ENCODE data around the gene AKT1S1.

The AKT1S1 gene

GRCh38 chr19:49854378-49855263 is 22.5 kb downstream of the AKT1S1 start:
- DNase-seq (ENCODE audit: low read depth in 3 of 3): no peak

- no peak for DNase-seq (ENCODE audit: low read depth in 3 of 3)
These were observed 23.2 kb downstream of the AKT1S1 start for GRCh38 chr19:49853852-49854377.

GRCh38 chr19:49852631-49853126 is 24.5 kb downstream of the AKT1S1 start:
- no peak for DNase-seq (ENCODE audit: low read depth in 3 of 3)

DNA sequence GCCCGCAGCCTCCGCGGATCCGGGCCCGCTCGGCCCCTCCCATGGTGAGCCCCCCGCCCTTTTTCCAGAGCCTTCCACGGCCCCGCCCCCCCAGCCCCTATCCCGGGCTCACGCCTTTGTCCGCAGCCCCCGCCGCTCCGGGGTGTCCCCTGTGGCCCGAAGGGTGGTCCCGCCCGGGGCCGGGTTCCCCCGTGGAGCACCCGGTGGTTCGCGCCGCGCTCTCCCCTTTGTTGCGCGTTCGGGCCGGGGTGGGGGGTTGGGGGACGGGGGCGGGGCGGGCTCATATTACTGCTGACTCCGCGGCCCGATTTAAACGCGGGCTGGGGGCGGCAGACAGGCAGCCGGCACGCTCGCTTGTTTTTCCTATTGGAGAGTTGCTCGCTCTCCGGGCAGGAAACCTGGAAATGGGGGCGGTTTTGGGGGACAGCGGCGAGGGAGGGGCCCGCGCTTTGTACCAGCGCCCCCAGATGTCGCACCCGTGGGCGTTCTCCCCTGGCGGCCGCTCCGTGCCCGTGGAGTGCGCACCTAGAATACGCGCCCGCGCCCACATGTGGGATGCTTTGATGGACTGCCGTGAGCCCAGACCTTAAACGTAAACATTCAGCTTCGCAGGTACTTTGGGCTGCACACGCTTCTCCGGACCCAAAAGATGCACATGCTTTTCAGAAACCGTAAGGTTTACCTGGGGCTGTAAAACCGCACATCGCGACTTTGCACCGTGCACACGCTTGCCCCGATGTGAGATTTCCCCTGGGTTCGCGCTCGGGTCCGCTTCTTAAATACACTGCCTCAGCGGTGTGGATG is 25.5 kb downstream of the AKT1S1 start:
- no peak for DNase-seq (ENCODE audit: low read depth in 3 of 3)

- peak; percentile 70 to 87 (median 79) for DNase-seq (ENCODE audit: low read depth in 3 of 3)
These were observed 26.4 kb downstream of the AKT1S1 start, which contains the start of gene PTOV1 for GRCh38 chr19:49850487-49851342. Gene PTOV1 (plus strand): TSS chr19:49851159.

DNA sequence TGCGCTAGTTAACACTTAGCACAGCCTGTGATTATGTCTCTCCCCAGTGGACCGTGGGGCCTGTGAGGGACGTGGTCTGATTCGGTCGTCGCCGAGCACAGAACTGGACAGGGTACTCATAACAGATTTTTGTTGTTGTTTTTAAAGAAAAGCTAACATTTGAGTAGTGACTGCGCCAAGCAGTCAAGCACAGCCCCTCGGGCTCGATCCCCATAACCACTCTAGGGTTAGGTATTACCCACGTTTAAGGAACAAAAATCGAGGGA is 27.0 kb downstream of the AKT1S1 start:
- no peak for DNase-seq (ENCODE audit: low read depth in 3 of 3)

DNA sequence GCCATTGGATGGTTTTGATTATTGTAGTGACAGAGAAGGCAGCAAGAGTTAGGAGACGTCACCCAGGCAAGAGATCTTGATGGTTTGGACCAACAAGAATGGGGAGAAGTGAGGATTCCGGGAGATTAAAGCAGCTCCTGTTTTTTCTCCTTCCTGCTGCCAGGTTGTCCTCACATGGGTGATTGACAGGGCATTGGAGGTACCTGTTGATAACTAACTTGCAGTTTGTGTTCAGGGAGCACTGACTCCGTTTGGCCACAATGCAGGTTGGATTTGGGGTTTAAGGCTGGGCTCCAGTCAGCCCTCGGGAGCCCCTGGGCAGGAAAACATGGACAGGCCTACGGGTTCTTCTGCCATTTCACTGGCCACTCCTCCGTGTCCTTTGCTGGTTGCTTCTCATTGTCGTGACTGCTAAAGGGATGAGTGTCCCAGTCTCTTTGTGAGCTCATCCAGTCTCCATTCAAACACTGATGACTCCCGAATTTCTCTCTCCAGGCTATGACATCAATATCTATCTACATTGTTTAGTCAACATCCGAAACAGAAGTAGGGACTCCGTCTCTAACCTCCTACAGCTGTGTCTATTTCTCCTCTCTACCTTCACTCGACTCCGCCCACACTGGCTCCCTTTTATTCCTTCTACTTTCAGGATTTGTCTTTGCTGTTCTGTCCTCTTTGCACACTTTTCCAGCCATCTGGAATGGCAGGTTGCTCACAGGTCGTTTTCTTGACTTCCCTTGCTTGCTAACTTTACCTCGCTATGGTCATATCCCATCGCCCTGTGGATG is 27.5 kb downstream of the AKT1S1 start:
- no peak for DNase-seq (ENCODE audit: low read depth in 3 of 3)

- DNase-seq (ENCODE audit: low read depth in 3 of 3): no peak
These were observed 28.2 kb downstream of the AKT1S1 start for GRCh38 chr19:49848938-49849337.

DNA sequence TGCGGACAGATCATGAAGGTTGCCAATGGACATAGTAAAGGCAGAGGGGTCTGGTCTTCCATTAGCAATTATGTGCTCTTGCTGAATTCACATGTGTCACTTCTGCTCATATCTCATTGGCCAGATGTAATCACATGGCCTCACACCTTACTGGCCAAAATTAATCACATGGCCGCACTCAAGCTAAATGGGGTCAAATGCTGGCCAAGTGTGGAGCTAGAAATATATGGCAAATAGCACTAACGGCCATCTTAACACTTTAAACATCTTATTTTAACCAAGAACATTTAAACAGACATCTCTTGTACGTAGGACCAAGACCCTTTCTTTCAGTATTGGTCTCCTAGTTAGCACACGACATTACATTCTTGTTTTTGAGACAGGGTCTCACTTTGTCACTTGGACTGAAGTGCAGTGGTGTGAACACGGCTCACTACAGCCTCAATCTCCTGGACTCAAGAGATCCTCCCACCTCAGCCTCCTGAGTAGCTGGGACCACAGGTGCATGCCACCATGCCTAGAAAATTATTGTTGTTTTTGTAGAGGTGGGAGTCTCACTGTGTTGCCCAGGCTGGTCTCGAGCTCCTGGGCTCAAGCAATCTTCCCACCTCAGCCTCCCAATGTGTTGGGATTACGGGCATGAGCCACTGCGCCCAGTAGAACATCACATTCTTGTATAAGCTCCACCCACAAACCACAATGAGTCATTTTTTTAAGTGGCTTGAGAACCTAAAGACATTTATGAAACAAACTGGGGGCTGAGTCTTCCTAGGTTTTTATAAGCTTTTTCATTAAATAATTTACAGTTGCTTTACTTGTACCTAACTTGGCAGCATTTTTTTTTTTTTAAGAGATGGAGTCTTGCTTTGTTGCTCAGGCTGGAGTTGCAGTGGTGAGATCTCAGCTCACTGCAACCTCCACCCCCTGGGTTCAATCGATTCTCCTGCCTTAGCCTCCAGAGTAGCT is 29.1 kb downstream of the AKT1S1 start:
- no peak for DNase-seq (ENCODE audit: low read depth in 3 of 3)

GRCh38 chr19:49846408-49846807 is 30.7 kb downstream of the AKT1S1 start:
- no peak for DNase-seq (ENCODE audit: low read depth in 3 of 3)

- no peak for DNase-seq (ENCODE audit: low read depth in 3 of 3)
These were observed 31.7 kb downstream of the AKT1S1 start for GRCh38 chr19:49845414-49845813.

GRCh38 chr19:49844138-49845095 is 32.7 kb downstream of the AKT1S1 start:
- DNase-seq (ENCODE audit: low read depth in 3 of 3): no peak

GRCh38 chr19:49843265-49843664 is 33.9 kb downstream of the AKT1S1 start:
- no peak for DNase-seq (ENCODE audit: low read depth in 3 of 3)

- DNase-seq (ENCODE audit: low read depth in 3 of 3): no peak
These were observed 36.4 kb downstream of the AKT1S1 start for GRCh38 chr19:49840736-49841249.

GRCh38 chr19:49840321-49840720 is 36.8 kb downstream of the AKT1S1 start:
- DNase-seq (ENCODE audit: low read depth in 3 of 3): no peak

DNA sequence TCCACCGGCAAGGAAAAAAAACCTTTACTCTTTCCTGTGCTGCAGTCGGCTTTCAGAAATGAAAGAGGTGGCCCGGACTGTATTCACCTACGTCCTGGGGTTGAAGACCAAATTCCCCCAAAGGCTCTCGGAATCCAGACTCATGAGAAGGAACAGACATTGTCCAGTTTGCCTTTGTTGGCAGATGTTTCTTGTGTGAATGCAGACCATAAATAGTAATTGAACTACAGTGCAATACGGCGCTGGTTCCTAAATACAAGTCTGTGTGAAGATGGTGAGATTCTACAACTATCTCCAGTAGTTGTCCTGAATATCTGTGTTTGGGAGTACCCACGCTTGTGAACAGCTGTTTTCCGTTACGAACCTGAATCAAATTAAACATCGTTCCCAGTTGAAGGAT is 37.4 kb downstream of the AKT1S1 start:
- DNase-seq (ENCODE audit: low read depth in 3 of 3): no peak

- no peak for DNase-seq (ENCODE audit: low read depth in 3 of 3)
These were observed 38.1 kb downstream of the AKT1S1 start for GRCh38 chr19:49838885-49839588.

DNA sequence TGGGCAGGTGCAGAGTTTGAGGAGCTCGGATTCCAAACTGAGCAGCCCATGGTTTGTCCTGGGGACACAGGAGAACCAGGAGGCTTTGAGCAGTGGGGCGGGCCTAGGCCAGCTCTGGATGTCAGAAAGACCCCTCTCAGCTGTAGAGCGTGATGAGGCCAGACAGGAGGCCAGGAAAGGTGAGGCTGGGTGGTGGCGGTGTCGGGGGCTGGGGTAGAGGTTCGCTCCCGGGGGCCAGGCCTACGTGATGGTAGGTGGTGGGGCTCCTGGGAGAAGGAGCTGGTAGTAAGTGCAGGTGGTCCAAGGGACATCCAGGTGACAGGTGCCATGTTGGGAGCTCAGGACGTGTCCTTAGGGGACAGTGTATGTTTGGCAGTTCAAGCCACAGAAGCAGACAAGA is 39.7 kb downstream of the AKT1S1 start:
- no peak for DNase-seq (ENCODE audit: low read depth in 3 of 3)
